CD14-positive monocyte (primary cell): ENCODE measurements around the gene PLCL2. TPM values are rescaled to one million over a fixed set of nuclear protein-coding genes. Genes with fewer than 3 reads are reported as not detected.

Experiments used
- DNase-seq, 3 donors: peaks; one replicate each; pipeline ENCODE4 v3.0.0-alpha.2; 2011 to 2022
- H2AFZ ChIP-seq: 2 replicates; pipeline ENCODE4 v1.6.0; 2012; ENCODE audit warnings: mild to moderate bottlenecking, low read depth, low read length, inconsistent platforms; ENCODE audit not compliant: insufficient read depth, poor library complexity, severe bottlenecking
- H3K27ac ChIP-seq, 2 donors: 1 replicate in 1 of 2; 2 replicates in 1 of 2; pipeline ENCODE4 v1.5.1; 2012 to 2013; ENCODE audit warnings: low read length in 2 of 2, control low read depth in 1 of 2, inconsistent platforms in 1 of 2, low read depth in 1 of 2, mild to moderate bottlenecking in 1 of 2
- H3K27me3 ChIP-seq, 2 donors: one replicate each; pipeline versions ENCODE4 v1.6.0 to v1.6.1; 2011 to 2013; ENCODE audit warnings: low read length in 2 of 2; ENCODE audit not compliant: control insufficient read depth in 2 of 2, insufficient read depth in 2 of 2
- H3K36me3 ChIP-seq, 2 donors: replicated peaks in 1 of 2; 1 replicate in 1 of 2; 2 replicates in 1 of 2; pipeline versions ENCODE4 v1.5.1 to v1.6.1; 2012 to 2013; ENCODE audit warnings: low read length in 2 of 2, control low read depth in 1 of 2, inconsistent platforms in 1 of 2, mild to moderate bottlenecking in 1 of 2; ENCODE audit not compliant: insufficient read depth in 2 of 2, control insufficient read depth in 1 of 2
- H3K4me1 ChIP-seq, 2 donors: 1 replicate in 1 of 2; 2 replicates in 1 of 2; pipeline versions ENCODE4 v1.5.1 to v1.6.1; 2012 to 2013; ENCODE audit warnings: low read length in 2 of 2, control low read depth in 1 of 2, inconsistent platforms in 1 of 2, mild to moderate bottlenecking in 1 of 2, moderate library complexity in 1 of 2; ENCODE audit not compliant: insufficient read depth in 2 of 2, control insufficient read depth in 1 of 2
- H3K4me2 ChIP-seq: replicated peaks from 2 replicates; pipeline ENCODE3; 2012; ENCODE audit warnings: low read length, moderate library complexity, mild to moderate bottlenecking; ENCODE audit not compliant: poor library complexity, severe bottlenecking; ENCODE audit errors: extremely low read depth
- H3K4me3 ChIP-seq, 3 experiments: fragments of 200-600 bp in 1 of 3; sonication (generic) in 1 of 3; replicated peaks in 1 of 3; 1 replicate in 2 of 3; 2 replicates in 1 of 3; pipeline ENCODE4 v1.5.1; 2011 to 2013; ENCODE audit warnings: low read length in 3 of 3, mild to moderate bottlenecking in 3 of 3, control low read depth in 2 of 3, low read depth in 2 of 3, inconsistent platforms in 1 of 3, moderate library complexity in 1 of 3
- H3K79me2 ChIP-seq: 2 replicates; pipeline ENCODE4 v1.6.0; 2012; ENCODE audit warnings: mild to moderate bottlenecking, control low read depth, inconsistent platforms, low read length, moderate library complexity; ENCODE audit not compliant: insufficient read depth
- H3K9ac ChIP-seq: 2 replicates; pipeline ENCODE4 v1.6.0; 2017; ENCODE audit warnings: low read length, mild to moderate bottlenecking; ENCODE audit not compliant: insufficient read depth, poor library complexity, severe bottlenecking
- H3K9me3 ChIP-seq, 2 donors: replicated peaks in 1 of 2; 1 replicate in 1 of 2; 2 replicates in 1 of 2; pipeline versions ENCODE4 v1.5.1 to v1.6.1; 2012 to 2013; ENCODE audit warnings: low read length in 2 of 2, control low read depth in 1 of 2; ENCODE audit not compliant: control insufficient read depth in 1 of 2, insufficient read depth in 1 of 2
- H4K20me1 ChIP-seq: 2 replicates; pipeline ENCODE4 v1.6.0; 2012; ENCODE audit warnings: mild to moderate bottlenecking, low read length, control low read depth, moderate library complexity; ENCODE audit not compliant: insufficient read depth
- H3K27ac Mint-ChIP-seq, 7 donors: one replicate each; pipeline ENCODE4 v1.8.0; 2020; ENCODE audit warnings: mild to moderate bottlenecking in 7 of 7, mixed read lengths in 7 of 7, moderate library complexity in 6 of 7, inconsistent platforms in 2 of 7
- H3K27me3 Mint-ChIP-seq, 3 donors: one replicate each; pipeline ENCODE4 v1.8.0; 2021 to 2022; ENCODE audit warnings: low read depth in 3 of 3, mild to moderate bottlenecking in 3 of 3, mixed read lengths in 3 of 3, moderate library complexity in 3 of 3, inconsistent platforms in 1 of 3
- H3K36me3 Mint-ChIP-seq, 2 donors: one replicate each; pipeline ENCODE4 v1.8.0; 2020; ENCODE audit warnings: mixed read lengths in 2 of 2, inconsistent platforms in 1 of 2, mild to moderate bottlenecking in 1 of 2
- H3K4me1 Mint-ChIP-seq: one replicate; pipeline ENCODE4 v1.8.0; 2020; ENCODE audit warnings: mild to moderate bottlenecking, mixed read lengths
- H3K4me3 Mint-ChIP-seq, 2 donors: one replicate each; pipeline ENCODE4 v1.8.0; 2020; ENCODE audit warnings: mild to moderate bottlenecking in 2 of 2, mixed read lengths in 2 of 2, moderate library complexity in 1 of 2
- H3K9me3 Mint-ChIP-seq, 7 donors: one replicate each; pipeline ENCODE4 v1.8.0; 2020 to 2022; ENCODE audit warnings: mixed read lengths in 7 of 7, mild to moderate bottlenecking in 6 of 7, moderate library complexity in 6 of 7, inconsistent platforms in 2 of 7
- WGBS: methylation state at CpG from one replicate; pipeline ENCODE4 v1.1.5; 2013; ENCODE audit warnings: missing lambda C conversion rate; ENCODE audit not compliant: insufficient coverage; 5-methylcytosine and 5-hydroxymethylcytosine counted together
- intact Hi-C, 2 donors: fragments of 100-400 bp; cut with micrococcal nuclease; formaldehyde crosslinking; loops; one replicate each; pipeline versions ENCODE4 v1.15.0 to v1.15.1; 2023
- polyA plus RNA-seq, 3 donors: library from polyadenylated mRNA; depleted of rRNA in 1 of 3; unstranded in 2 of 3; stranded (reverse) in 1 of 3; fragments of 300-500 nt in 2 of 3; fragments of >200 nt in 1 of 3; fragmentation: Illumina TruSeq in 2 of 3; gene quantifications; 1 replicate in 2 of 3; 2 replicates in 1 of 3; pipeline ENCODE4 v1.2.3, GENCODE V29; 2012 to 2021
- TF ChIP-seq, protein P1 (sequence below): fragments of 200-600 bp; IDR thresholded peaks from one replicate; pipeline ENCODE4 v1.8.0; 2022; ENCODE audit warnings: antibody characterized with exemption, mild to moderate bottlenecking

Gene PLCL2
- polyA plus RNA-seq, 3 donors = 18.8 to 32.5 (median 26.8) TPM

DNA sequence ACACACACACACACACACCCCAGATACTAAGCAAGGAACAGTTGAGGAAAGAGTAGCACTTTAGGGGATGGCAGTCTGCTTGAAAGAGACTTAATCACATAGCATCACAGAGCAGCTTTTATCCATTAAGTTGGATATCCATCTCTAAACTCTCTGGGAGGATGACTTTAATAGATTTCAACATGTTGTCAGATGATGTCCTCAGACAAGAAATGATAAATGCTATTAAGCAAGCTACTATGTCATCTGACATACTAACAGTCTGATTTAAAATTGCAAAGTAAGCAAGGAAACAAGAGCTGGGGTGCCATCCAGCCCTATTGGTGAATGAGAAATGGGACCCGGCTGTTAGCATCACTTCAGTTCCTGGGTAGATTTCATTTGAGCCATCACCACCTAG lies 136.9 kb downstream of the PLCL2 start:
- Mint-ChIP-seq H3K36me3 (peaks cover 47 to 53% of the 10 kb centered on the region in 2 donors), H3K27me3 (no peaks in the 10 kb centered on the region), H3K27ac (peak overlapping the region in 5 of 7 donors; percentile 24 to 81 (median 58)), H3K9me3 (no peaks in the 10 kb centered on the region), H3K4me1 (peaks cover 22% of the 10 kb centered on the region), H3K4me3 (no peak overlapping the region)
- peak overlapping the region in 1 of 2 donors; percentile 5 for H3K27ac ChIP-seq
- no peaks in the 10 kb centered on the region for H3K9me3 ChIP-seq
- H3K4me3 ChIP-seq = no peak overlapping the region
- peaks cover 11 to 49% of the 10 kb centered on the region in 2 donors for H3K36me3 ChIP-seq
- peaks cover 97% of the 10 kb centered on the region for H4K20me1 ChIP-seq
- H3K27me3 ChIP-seq = no peaks in the 10 kb centered on the region
- H3K79me2 ChIP-seq = peaks cover 22% of the 10 kb centered on the region
- peak in 2 of 3 donors; percentile 29 to 42 for DNase-seq
- WGBS = no CpG with 5 or more reads among the region's 1 CpG
- no peak overlapping the region for H3K4me2 ChIP-seq
- TF ChIP-seq, protein P1, sequence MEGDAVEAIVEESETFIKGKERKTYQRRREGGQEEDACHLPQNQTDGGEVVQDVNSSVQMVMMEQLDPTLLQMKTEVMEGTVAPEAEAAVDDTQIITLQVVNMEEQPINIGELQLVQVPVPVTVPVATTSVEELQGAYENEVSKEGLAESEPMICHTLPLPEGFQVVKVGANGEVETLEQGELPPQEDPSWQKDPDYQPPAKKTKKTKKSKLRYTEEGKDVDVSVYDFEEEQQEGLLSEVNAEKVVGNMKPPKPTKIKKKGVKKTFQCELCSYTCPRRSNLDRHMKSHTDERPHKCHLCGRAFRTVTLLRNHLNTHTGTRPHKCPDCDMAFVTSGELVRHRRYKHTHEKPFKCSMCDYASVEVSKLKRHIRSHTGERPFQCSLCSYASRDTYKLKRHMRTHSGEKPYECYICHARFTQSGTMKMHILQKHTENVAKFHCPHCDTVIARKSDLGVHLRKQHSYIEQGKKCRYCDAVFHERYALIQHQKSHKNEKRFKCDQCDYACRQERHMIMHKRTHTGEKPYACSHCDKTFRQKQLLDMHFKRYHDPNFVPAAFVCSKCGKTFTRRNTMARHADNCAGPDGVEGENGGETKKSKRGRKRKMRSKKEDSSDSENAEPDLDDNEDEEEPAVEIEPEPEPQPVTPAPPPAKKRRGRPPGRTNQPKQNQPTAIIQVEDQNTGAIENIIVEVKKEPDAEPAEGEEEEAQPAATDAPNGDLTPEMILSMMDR = no peak
- H2AFZ ChIP-seq = no peak overlapping the region
- no peak overlapping the region for H3K9ac ChIP-seq
- peaks cover 0 to 6% of the 10 kb centered on the region in 2 donors for H3K4me1 ChIP-seq
- intact Hi-C loops = no loop called here

DNA sequence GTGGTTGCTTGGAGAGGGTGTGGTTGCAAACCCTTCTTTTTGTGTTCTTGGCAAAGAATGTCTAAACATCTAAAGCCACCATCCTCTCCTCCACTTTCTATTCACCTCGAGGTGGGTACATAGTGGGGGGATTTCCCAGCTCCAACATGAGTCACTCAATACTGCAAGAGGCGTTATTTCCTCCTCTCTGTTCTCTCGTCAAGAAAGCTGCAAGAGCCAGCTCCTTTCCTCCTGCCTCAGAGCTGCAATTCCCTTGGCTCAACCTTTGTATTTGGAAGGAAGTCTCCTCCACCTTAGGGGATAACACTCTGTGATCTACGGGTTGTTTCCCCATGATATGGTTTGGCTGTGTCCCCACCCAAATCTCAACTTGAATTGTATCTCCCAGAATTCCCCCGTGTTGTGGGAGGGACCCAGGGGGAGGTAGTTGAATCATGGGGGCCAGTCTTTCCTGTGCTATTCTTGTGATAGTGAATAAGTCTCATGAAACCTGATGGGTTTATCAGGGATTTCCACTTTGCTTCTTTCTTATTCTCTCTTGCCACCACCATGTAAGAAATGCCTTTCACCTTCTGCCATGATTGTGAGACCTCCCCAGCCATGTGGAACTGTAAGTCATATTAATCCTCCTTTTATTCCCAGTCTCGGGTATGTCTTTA lies 138.4 kb downstream of the PLCL2 start:
- Histone ChIP-seq H3K4me2 (no peak overlapping the region), H4K20me1 (peaks cover 95% of the 10 kb centered on the region), H2AFZ (no peak overlapping the region), H3K36me3 (peaks cover 4 to 49% of the 10 kb centered on the region in 2 donors), H3K9ac (no peak overlapping the region), H3K79me2 (peaks cover 18% of the 10 kb centered on the region), H3K4me3 (no peak overlapping the region), H3K27me3 (no peaks in the 10 kb centered on the region), H3K27ac (peak overlapping the region in 1 of 2 donors; percentile 40), H3K9me3 (no peaks in the 10 kb centered on the region), H3K4me1 (peaks cover 0 to 6% of the 10 kb centered on the region in 2 donors)
- peak; percentile 7 to 68 (median 29) for DNase-seq
- Mint-ChIP-seq H3K4me1 (peaks cover 22% of the 10 kb centered on the region), H3K27ac (peak overlapping the region in 5 of 7 donors; percentile 58 to 87 (median 82)), H3K4me3 (no peak overlapping the region), H3K27me3 (no peaks in the 10 kb centered on the region), H3K36me3 (peaks cover 42 to 50% of the 10 kb centered on the region in 2 donors), H3K9me3 (no peaks in the 10 kb centered on the region)
- no CpG with 5 or more reads among the region's 6 CpGs for WGBS
- intact Hi-C loops = no loop called here
- TF ChIP-seq, protein P1 = no peak
